Neutrophil (primary cell): ENCODE data around the gene MEGF11.

ENCODE experiments used
- H3K27ac ChIP-seq: fragments of 200-600 bp; sonication (generic); 2 replicates; pipeline ENCODE4 v1.5.1; 2016; ENCODE audit warnings: mild to moderate bottlenecking, moderate library complexity
- H3K27me3 ChIP-seq: fragments of 200-600 bp; sonication (generic); 2 replicates; pipeline ENCODE4 v1.6.0; 2016; ENCODE audit warnings: mild to moderate bottlenecking
- H3K36me3 ChIP-seq: fragments of 200-600 bp; sonication (generic); 2 replicates; pipeline ENCODE4 v1.5.1; 2017
- H3K4me1 ChIP-seq, 2 experiments: fragments of 200-600 bp in 1 of 2; sonication (generic) in 1 of 2; 1 replicate in 1 of 2; 2 replicates in 1 of 2; pipeline versions ENCODE4 v1.5.1 to v1.6.1; 2013 to 2016; ENCODE audit warnings: low read depth in 1 of 2, low read length in 1 of 2, mild to moderate bottlenecking in 1 of 2, moderate library complexity in 1 of 2; ENCODE audit not compliant: control insufficient read depth in 1 of 2, insufficient read depth in 1 of 2
- H3K4me3 ChIP-seq, 2 experiments: fragments of 200-600 bp in 1 of 2; sonication (generic) in 1 of 2; 1 replicate in 1 of 2; 2 replicates in 1 of 2; pipeline ENCODE4 v1.5.1; 2013 to 2016; ENCODE audit warnings: low read depth in 1 of 2, low read length in 1 of 2, mild to moderate bottlenecking in 1 of 2, moderate library complexity in 1 of 2
- H3K9me3 ChIP-seq: fragments of 200-600 bp; sonication (generic); 2 replicates; pipeline ENCODE4 v1.5.1; 2016
- TF ChIP-seq, protein P1 (sequence below): fragments of 200-600 bp; sonication (generic); IDR thresholded peaks from 2 replicates; pipeline ENCODE4 v1.5.1; 2016; ENCODE audit warnings: antibody characterized with exemption

The MEGF11 gene

DNA sequence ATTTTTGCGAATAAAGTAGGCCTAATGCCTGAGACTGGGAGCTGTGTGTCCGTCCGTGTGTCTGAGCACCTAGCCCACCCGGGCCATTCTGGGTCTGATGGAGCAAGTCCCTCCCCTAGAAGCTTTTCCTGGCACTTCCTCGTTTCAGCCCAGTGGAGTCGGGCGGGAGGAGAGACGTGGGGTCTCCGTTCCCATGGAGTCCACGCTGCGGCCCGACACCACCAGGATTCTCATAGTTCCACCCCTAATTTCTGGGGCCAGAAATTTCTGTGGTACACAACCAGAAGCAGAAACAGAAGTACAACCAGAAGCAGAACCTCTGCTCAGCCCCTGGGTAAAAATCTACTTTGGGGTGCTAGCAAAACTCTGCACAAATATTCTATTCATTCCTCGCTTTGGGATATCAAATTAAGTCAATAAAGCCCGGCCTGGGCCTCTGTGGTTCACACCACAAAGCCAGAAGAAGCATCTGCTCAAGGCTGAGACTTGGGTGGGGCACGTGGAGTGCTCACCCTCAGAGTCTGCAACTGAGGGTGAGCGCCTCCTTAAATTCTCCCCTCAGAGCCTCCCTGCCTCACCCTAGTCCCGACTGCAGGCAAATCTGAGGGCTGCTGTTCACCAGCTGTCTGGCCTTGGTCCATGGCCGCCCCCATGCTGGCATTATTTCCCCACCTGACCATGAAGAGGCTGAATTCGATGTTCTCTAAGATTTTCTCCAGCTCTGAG, 1.6 kb upstream of the MEGF11 start:
- Histone ChIP-seq H3K4me1 (peaks cover 21 to 32% of the 10 kb centered on the region in 2 experiments), H3K4me3 (no peak overlapping the region), H3K27me3 (peaks cover 99% of the 10 kb centered on the region), H3K9me3 (no peaks in the 10 kb centered on the region), H3K36me3 (no peaks in the 10 kb centered on the region), H3K27ac (no peak overlapping the region)
- TF ChIP-seq, protein P1, sequence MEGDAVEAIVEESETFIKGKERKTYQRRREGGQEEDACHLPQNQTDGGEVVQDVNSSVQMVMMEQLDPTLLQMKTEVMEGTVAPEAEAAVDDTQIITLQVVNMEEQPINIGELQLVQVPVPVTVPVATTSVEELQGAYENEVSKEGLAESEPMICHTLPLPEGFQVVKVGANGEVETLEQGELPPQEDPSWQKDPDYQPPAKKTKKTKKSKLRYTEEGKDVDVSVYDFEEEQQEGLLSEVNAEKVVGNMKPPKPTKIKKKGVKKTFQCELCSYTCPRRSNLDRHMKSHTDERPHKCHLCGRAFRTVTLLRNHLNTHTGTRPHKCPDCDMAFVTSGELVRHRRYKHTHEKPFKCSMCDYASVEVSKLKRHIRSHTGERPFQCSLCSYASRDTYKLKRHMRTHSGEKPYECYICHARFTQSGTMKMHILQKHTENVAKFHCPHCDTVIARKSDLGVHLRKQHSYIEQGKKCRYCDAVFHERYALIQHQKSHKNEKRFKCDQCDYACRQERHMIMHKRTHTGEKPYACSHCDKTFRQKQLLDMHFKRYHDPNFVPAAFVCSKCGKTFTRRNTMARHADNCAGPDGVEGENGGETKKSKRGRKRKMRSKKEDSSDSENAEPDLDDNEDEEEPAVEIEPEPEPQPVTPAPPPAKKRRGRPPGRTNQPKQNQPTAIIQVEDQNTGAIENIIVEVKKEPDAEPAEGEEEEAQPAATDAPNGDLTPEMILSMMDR: no peak

DNA sequence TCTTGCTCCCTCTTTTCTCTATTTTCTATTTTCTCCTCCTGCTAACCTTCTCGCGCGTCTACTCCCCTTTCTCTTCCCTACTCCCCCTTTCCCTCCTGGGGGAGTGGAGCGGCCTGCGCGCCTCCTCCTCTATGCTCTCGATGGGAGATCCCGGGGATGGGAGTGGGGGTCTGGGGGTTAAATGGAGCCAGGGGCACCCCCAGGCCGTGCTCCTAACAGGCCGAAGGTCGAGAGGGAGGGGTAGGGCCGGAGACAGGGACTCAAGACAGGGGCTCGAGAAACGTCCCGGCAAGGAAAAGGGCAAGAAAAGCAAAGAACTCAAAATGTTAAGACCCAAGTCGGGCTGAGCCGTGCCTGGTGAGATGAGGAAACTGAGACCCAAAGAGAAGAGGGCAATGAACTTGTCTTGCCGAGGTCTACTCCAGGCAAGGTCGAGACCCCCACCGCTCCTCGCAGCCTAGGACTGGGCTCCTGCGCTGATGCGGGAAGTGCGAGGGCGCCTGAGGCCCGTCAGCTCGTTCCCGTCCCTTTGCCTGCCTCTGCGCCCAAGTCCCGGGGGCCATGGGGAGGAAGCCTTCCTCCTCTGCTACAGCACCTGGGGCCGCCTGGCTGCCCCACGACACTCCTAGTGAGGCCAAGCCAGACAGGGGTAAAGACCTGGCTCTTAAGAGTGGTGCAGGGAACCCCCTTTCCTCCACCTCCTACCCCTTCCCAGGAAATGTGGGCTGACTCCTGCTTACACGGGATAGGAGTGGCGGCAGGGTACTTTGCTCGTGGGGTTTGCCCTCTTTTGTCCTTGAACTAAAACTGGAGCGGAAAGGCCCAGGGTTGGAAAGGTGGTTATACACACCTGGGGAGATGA, 770 bp upstream of the MEGF11 start:
- H3K27me3 ChIP-seq: peaks cover 100% of the 10 kb centered on the region

DNA sequence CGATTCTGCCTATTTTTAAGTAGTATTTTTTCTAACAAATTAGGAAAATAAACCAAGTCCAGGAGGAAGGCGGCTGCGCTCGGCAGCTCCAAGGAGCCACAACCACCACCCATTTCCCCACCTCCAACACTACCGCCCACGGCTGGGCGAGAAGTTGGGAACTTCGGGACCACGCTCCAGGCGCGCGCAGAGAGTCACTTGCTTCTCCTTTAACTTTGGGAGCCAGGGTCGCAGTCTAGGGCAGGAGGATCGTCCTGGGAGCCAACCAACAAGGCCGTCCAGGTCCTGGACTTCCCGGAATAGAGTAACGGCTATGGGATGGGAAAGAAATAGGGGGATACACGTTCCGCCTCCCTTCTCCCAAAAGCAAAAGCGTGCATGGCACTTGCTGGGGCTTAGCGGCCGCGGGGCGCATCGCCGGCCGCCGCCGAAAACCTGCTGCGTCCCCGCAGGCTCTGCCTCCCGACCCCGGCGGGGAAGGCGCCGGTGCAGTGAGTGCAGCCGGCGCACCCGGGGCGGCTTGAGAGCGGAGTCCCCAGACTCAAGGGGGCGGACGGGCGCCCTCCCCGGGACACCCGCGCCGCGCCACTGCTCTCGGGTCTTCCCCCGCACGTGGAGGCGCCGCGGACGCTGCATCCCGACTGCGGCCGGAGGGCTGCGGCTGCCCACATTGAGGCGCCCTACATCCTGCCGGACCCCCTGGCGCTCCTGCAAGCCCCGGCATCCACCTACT, 699 bp downstream of the MEGF11 start:
- Histone ChIP-seq H3K36me3 (no peaks in the 10 kb centered on the region), H3K27ac (no peak overlapping the region), H3K4me3 (peak overlapping the region; percentile 25 to 53), H3K4me1 (peaks cover 21 to 32% of the 10 kb centered on the region in 2 experiments), H3K9me3 (no peaks in the 10 kb centered on the region), H3K27me3 (peaks cover 100% of the 10 kb centered on the region)
- TF ChIP-seq, protein P1: no peak

More for the DNA sequence above, 770 bp upstream of the MEGF11 start:
- Histone ChIP-seq H3K4me3 (peak overlapping the region in 1 of 2 experiments; percentile 53), H3K27ac (no peak overlapping the region), H3K4me1 (peaks cover 21 to 32% of the 10 kb centered on the region in 2 experiments), H3K9me3 (no peaks in the 10 kb centered on the region), H3K36me3 (no peaks in the 10 kb centered on the region)
- TF ChIP-seq, protein P1: no peak

DNA sequence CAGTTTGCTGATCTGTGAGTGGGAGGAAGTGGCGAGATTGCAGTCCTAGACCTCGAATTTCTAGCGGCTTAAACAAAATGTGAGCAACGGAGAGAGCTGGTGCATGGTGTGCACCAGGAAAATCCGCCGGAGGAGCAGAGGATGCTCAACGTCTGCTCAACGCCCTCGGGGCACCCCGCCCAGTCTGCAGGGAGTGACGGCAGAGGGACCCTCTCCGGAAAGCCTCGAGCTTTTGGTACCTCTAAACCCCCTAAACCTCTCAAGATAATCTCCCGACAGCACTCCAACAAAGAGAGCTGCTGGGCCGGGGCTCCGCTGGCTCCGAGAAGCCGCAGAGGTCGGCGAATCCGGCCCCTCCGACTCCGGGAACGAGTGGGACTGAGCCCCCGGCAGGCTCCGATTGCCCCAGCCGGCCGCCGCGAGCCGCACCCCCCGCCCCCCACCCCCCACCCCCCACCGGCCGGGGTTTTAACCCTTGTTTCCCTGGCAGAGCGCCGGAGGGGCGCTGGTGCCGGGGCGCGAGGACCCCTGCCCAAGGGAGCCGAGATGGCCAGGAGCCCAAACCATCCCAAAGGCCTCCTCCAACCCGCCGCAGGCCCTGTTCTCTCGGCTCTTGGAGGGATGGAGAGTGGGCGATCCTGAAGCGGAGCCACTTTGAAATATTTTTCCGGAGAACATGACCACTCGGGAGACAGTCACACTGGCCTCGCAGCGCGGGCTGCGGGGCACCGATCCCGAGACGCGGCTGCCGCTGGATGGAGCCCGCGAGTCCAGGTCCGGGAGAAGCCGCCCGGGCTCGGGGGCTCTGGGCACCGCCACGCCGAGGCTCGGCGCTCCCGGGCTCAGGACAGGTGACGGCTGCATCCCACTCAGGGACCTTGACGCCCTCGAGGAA, 1.5 kb downstream of the MEGF11 start:
- peaks cover 21 to 32% of the 10 kb centered on the region in 2 experiments for H3K4me1 ChIP-seq
- H3K9me3 ChIP-seq: no peaks in the 10 kb centered on the region
- H3K27ac ChIP-seq: no peak overlapping the region
- H3K4me3 ChIP-seq: peak overlapping the region; percentile 25 to 53
- H3K36me3 ChIP-seq: no peaks in the 10 kb centered on the region
- H3K27me3 ChIP-seq: peaks cover 100% of the 10 kb centered on the region
- TF ChIP-seq, protein P1: no peak
